ENCODE measurements around the gene KRT33A. TPM values are rescaled to one million over a fixed set of nuclear protein-coding genes. Genes with fewer than 3 reads are reported as not detected.
"Not testable (repeated sequence)": the region's sequence is repeated elsewhere in the genome, so short reads cannot be mapped to it uniquely, and the experiment has no call there.

KRT33A gene
- total RNA-seq, 2 experiments from 2014 or later, result not detected

GRCh38 chr17:41367426-41368075 is 16.9 kb upstream of the KRT33A start:
- ChIA-PET CTCF (no interaction called here), POLR2A (no interaction called here)

GRCh38 chr17:41366070-41366469 is 15.4 kb upstream of the KRT33A start:
- POLR2A ChIA-PET, result interaction anchor here (0.5 kb wide), 1 partner anchor 1877 kb away, joined by 4 read pairs; no protein-coding TSS in a partner anchor
- CTCF ChIA-PET, result no interaction called here

- CTCF ChIA-PET, result no interaction called here
- POLR2A ChIA-PET, result no interaction called here
Measured at GRCh38 chr17:41363881-41364280, 13.3 kb upstream of the KRT33A start.

GRCh38 chr17:41360296-41360995 is 9.8 kb upstream of the KRT33A start:
- ChIA-PET POLR2A (interaction anchor here (0.5 kb wide), 1 partner anchor 1061 kb away, joined by 4 read pairs; no protein-coding TSS in a partner anchor), CTCF (interaction anchor here (0.9 kb wide), 1 partner anchor 10 kb away, joined by 3 read pairs; no protein-coding TSS in a partner anchor)

GRCh38 chr17:41354536-41354935 is 3.9 kb upstream of the KRT33A start:
- CTCF ChIA-PET, result no interaction called here
- POLR2A ChIA-PET, result no interaction called here

- CTCF ChIA-PET, result no interaction called here
- POLR2A ChIA-PET, result no interaction called here
Measured at GRCh38 chr17:41352597-41353366, 2.2 kb upstream of the KRT33A start.

- ChIA-PET POLR2A (no interaction called here), CTCF (interaction anchor here (0.7 kb wide), 1 partner anchor 59 kb away, joined by 5 read pairs; no protein-coding TSS in a partner anchor)
Measured at GRCh38 chr17:41351177-41351576, 549 bp upstream of the KRT33A start.

- ChIA-PET CTCF (no interaction called here), POLR2A (no interaction called here)
Measured at GRCh38 chr17:41347869-41348760, 2.5 kb downstream of the KRT33A start.

GRCh38 chr17:41346421-41346820 is 4.2 kb downstream of the KRT33A start:
- POLR2A ChIA-PET, CTCF ChIA-PET: not testable (repeated sequence)

- POLR2A ChIA-PET, result no interaction called here
- CTCF ChIA-PET, result no interaction called here
Measured at GRCh38 chr17:41345992-41346391, 4.6 kb downstream of the KRT33A start.

GRCh38 chr17:41343029-41343428 is 7.6 kb downstream of the KRT33A start:
- ChIA-PET CTCF (interaction anchor here (0.6 kb wide), 1 partner anchor 13 kb away, joined by 3 read pairs; no protein-coding TSS in a partner anchor), POLR2A (no interaction called here)

GRCh38 chr17:41340934-41341861 is 9.4 kb downstream of the KRT33A start:
- CTCF ChIA-PET, result no interaction called here
- POLR2A ChIA-PET, result no interaction called here

- POLR2A ChIA-PET, result no interaction called here
- CTCF ChIA-PET, result interaction anchor here (1.6 kb wide), 1 partner anchor 209 kb away, joined by 5 read pairs; no protein-coding TSS in a partner anchor
Measured at GRCh38 chr17:41340494-41340893, 10.1 kb downstream of the KRT33A start.

GRCh38 chr17:41339571-41340172 is 11.0 kb downstream of the KRT33A start:
- ChIA-PET CTCF (interaction anchor here (1.6 kb wide), 1 partner anchor 209 kb away, joined by 5 read pairs; no protein-coding TSS in a partner anchor), POLR2A (no interaction called here)

GRCh38 chr17:41338961-41339485 is 11.6 kb downstream of the KRT33A start:
- CTCF ChIA-PET, result interaction anchor here (1.6 kb wide), 1 partner anchor 210 kb away, joined by 5 read pairs; no protein-coding TSS in a partner anchor

GRCh38 chr17:41335747-41336146 is 14.9 kb downstream of the KRT33A start:
- ChIA-PET CTCF (no interaction called here), POLR2A (no interaction called here)

More at GRCh38 chr17:41338961-41339485, 11.6 kb downstream of the KRT33A start:
- POLR2A ChIA-PET, result no interaction called here

GRCh38 chr17:41334385-41335305 is 16.0 kb downstream of the KRT33A start:
- ChIA-PET CTCF (no interaction called here), POLR2A (interaction anchor here (0.5 kb wide), 1 partner anchor 551 kb away, joined by 4 read pairs; no protein-coding TSS in a partner anchor)
